ENCODE data around the gene B4GALNT4.
"Not testable (repeated sequence)": the region's sequence is repeated elsewhere in the genome, so short reads cannot be mapped to it uniquely, and the experiment has no call there.

B4GALNT4 gene

DNA sequence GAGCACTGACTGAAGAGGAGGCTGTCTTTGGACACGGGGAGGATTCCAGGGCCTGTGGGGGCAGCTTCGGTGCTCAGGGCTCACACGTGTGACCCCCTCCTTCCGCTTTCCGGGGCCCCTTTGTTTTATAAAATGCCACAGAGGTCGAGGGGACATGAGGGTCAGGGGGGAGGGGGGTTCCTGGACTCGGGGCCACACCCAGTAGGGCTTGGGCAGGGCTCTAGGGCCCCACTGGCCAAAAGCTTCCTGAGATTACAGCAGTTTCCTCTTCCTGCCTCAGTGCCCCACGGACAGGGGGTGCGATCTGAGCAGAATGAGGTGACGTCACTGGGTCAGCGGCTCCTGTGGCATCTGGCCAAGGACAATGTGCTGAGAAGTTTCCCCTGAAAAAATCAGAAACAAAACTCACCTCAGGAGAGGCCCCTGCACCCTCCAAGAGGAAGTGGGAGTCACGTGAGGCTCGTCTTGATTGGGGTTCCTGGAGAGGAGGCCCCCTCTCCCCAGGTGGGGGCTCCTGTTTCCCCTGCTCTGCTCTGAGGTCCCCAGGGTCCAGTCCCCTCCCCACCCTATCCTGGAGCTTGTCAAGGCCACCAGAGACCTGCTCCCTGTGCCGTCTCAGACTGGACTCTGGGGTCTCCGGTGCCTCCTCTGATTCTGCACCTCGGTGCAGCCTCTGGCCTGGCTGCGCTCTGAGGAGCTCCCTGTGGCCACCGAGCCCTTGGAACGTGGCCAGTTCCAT lies 42.3 kb upstream of the B4GALNT4 start:
- DNase-seq (ENCODE audit: low read depth, low spot score) = peak; percentile 64
- in situ Hi-C loops (cut with HindIII; ENCODE audit: low sequenced_read_pairs) = no loop called here
- TF ChIP-seq, protein P1, sequence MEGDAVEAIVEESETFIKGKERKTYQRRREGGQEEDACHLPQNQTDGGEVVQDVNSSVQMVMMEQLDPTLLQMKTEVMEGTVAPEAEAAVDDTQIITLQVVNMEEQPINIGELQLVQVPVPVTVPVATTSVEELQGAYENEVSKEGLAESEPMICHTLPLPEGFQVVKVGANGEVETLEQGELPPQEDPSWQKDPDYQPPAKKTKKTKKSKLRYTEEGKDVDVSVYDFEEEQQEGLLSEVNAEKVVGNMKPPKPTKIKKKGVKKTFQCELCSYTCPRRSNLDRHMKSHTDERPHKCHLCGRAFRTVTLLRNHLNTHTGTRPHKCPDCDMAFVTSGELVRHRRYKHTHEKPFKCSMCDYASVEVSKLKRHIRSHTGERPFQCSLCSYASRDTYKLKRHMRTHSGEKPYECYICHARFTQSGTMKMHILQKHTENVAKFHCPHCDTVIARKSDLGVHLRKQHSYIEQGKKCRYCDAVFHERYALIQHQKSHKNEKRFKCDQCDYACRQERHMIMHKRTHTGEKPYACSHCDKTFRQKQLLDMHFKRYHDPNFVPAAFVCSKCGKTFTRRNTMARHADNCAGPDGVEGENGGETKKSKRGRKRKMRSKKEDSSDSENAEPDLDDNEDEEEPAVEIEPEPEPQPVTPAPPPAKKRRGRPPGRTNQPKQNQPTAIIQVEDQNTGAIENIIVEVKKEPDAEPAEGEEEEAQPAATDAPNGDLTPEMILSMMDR (IDR thresholded peaks at IDR 0.05; ENCODE audit: low read depth, low read length) = no peak
- H3K4me3 ChIP-seq (ENCODE audit: low read depth, low read length) = no peak overlapping the region

DNA sequence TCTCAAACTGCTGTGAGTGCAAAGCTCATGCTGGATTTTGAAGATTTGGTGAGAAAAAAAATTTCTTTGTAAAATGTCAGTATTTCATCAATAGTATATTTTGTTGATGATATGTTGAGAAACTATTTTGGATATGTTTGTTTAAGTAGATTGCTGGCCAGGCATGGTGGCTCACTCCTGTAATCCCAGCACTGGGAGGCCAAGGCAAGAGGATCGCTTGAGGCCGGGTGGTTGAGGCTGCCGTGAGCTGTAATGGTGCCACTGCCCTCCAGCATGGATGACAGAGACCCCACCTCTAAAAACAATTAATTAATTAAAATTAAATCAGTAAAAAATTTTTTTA lies 41.7 kb upstream of the B4GALNT4 start:
- TF ChIP-seq, protein P1 (IDR thresholded peaks at IDR 0.05; ENCODE audit: low read depth, low read length) = no peak
- H3K4me3 ChIP-seq (ENCODE audit: low read depth, low read length) = no peak overlapping the region
- in situ Hi-C loops (cut with HindIII; ENCODE audit: low sequenced_read_pairs) = no loop called here

DNA sequence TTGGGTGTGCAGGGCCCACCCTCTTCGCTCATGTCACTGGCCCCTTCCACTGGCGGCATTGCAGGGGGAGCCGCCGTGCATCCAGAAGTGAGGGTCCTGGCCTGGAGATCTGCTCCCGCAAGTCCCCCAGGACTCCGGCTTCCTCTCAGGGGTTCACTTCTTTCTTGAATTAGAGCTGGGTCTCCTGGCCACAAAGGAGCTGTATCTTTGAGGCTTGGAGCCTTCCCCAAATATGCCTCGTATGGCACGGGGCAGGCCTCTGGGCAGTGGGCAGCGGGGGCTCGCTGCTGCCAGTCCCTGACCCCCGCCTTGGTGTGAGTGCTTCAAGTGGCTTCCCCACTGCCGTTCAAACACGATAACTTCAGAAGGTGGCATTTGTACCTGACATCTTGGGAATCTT lies 41.3 kb upstream of the B4GALNT4 start:
- in situ Hi-C loops (cut with HindIII; ENCODE audit: low sequenced_read_pairs) = no loop called here
- no peak for DNase-seq (ENCODE audit: low read depth, low spot score)
- no peak overlapping the region for H3K4me3 ChIP-seq (ENCODE audit: low read depth, low read length)
- TF ChIP-seq, protein P1 (IDR thresholded peaks at IDR 0.05; ENCODE audit: low read depth, low read length) = no peak

More for the DNA sequence above, 41.7 kb upstream of the B4GALNT4 start:
- no peak for DNase-seq (ENCODE audit: low read depth, low spot score)

DNA sequence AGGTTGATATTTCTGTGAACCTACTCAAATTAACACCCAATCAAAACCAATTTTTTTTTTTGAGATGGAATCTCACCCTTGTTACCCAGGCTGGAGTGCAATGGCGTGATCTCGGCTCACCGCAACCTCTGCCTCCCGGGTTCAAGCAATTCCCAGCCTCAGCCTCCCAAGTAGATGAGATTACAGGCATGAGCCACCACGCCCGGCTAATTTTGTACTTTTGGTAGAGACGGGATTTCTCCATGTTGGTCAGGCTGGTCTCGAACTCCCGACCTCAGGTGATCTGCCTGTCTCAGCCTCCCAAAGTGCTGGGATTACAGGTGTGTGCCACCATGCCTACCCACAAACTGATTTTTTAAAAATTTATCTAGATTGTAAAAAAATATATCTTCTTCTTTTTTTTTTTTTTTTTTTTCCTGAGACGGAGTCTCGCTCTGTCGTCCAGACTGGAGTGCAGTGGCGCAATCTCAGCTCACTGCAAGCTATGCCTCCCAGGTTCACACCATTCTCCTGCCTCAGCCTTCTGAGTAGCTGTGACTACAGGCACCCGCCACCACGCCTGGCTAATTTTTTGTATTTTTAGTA lies 40.7 kb upstream of the B4GALNT4 start:
- H3K4me3 ChIP-seq (ENCODE audit: low read depth, low read length); in situ Hi-C loops (cut with HindIII; ENCODE audit: low sequenced_read_pairs); DNase-seq (ENCODE audit: low read depth, low spot score): not testable (repeated sequence)

DNA sequence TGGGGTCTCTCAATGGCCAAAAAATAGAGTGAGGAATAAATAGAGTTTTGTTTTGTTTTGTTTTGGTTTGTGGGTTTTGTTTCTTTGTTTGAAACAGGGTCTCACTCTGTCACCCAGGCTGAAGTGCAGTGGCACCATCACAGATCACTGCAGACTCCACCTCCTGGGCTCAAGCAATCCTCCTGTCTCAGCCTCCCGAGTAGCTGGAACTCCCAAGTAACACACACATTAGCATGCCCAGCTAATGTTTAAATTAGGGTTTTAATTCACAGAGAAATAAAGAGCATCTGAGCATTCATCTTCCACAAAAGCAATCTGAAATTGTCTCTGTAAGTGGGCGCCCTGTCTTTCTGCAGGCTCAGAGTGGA lies 39.4 kb upstream of the B4GALNT4 start:
- DNase-seq (ENCODE audit: low read depth, low spot score) = no peak
- in situ Hi-C loops (cut with HindIII; ENCODE audit: low sequenced_read_pairs) = no loop called here
- TF ChIP-seq, protein P1 (IDR thresholded peaks at IDR 0.05; ENCODE audit: low read depth, low read length) = no peak
- no peak overlapping the region for H3K4me3 ChIP-seq (ENCODE audit: low read depth, low read length)

DNA sequence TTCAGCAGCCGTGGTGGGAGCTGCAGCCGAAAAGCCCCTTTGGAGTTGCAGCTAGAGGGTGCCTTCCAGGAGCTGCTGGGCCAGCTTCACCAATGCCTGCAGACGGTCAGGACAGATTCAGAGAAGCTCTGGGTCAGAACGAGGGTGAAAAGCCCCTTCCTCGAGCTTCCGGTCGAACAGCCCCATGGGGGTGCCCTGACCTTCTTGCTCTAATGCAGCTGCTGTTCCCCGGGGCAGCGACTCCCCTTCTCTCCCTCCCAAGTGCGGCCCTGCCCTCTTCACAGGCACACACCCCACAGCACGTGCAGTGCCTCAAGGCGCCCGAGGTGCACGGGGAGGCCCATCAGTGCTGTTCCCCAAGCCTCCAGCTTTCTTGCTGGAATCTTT lies 39.0 kb upstream of the B4GALNT4 start:
- TF ChIP-seq, protein P1 (IDR thresholded peaks at IDR 0.05; ENCODE audit: low read depth, low read length) = no peak
- DNase-seq (ENCODE audit: low read depth, low spot score) = no peak
- H3K4me3 ChIP-seq (ENCODE audit: low read depth, low read length) = no peak overlapping the region
- in situ Hi-C loops (cut with HindIII; ENCODE audit: low sequenced_read_pairs) = no loop called here

DNA sequence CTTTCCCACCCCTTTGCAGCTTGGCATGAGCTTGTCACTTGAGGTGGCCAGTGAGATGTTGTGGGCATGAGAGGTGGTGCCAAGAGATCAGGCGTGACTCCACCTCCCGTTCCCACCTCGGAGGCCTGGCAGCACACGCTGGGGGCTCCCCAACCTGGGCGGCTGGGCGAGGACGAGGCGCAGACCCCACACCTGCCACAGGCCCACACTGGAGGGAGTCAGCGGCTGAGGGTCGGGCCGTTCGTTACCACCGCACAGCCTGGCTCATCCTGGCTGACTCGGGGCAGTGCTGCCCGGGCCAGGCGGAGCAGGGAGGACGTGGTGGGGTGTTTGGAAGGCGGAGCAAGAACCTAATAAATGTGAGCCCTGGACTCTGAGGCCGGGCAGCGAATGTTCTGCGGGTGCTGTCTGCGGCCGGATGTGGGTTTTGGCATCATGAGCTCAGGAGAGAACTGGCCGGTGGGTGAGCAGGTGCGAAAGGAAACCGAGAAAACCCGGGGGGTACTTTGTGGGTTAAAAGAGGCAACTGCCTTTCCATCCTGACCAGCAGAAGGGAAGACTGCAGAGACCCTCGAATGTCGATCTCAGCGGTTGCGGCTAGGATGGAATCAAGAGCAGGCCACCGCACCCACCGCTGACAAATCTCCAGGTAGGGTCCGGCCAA lies 38.5 kb upstream of the B4GALNT4 start:
- in situ Hi-C loops (cut with HindIII; ENCODE audit: low sequenced_read_pairs) = no loop called here

More for the DNA sequence above, 38.5 kb upstream of the B4GALNT4 start:
- DNase-seq (ENCODE audit: low read depth, low spot score) = no peak
- TF ChIP-seq, protein P1 (IDR thresholded peaks at IDR 0.05; ENCODE audit: low read depth, low read length) = no peak
- H3K4me3 ChIP-seq (ENCODE audit: low read depth, low read length) = no peak overlapping the region
